Stimulated activated CD4-positive, alpha-beta T cell treated with anti-CD3 and anti-CD28 coated beads, Interleukin-1b, Interleukin-23, amount 100 ng/mL, for 48 hours (primary cell): ENCODE results near the gene CCDC74A.
"Not testable (repeated sequence)": the region's sequence is repeated elsewhere in the genome, so short reads cannot be mapped to it uniquely, and the experiment has no call there.

Experiments
- DNase-seq: peaks from one replicate; pipeline ENCODE4 v3.0.0-alpha.2; 2020

CCDC74A gene

DNA sequence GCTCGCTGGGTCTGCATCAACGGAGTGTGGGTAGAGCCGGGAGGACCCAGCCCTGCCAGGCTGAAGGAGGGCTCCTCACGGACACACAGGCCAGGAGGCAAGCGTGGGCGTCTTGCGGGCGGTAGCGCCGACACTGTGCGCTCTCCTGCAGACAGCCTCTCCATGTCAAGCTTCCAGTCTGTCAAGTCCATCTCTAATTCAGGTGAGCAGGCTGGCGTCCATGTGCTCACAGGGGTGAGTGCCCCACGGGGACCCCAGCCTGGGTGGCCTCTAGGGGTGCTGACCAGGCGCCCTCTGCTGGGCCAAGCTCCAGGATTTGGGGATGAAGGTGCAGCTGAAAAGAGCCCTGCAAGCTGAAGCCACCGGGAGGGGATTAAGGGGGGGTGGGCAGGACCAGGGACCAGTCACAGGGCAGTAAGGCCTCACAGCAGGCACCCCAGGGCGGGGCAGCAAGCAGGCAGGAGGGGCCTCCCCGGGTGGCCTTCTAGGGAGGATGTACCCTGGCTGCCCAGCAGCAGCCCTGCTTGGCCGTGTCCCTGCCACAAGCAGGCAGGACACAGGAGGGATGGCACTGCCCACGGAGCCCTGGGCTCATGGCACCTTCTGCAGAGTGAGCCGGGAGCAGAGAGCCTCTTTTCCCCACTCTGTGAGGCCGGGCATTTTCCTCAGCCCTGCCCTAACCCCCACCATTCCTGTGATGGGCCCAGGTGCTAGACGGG is 3.1 kb downstream of the CCDC74A start:
- not testable (repeated sequence) for DNase-seq

DNA sequence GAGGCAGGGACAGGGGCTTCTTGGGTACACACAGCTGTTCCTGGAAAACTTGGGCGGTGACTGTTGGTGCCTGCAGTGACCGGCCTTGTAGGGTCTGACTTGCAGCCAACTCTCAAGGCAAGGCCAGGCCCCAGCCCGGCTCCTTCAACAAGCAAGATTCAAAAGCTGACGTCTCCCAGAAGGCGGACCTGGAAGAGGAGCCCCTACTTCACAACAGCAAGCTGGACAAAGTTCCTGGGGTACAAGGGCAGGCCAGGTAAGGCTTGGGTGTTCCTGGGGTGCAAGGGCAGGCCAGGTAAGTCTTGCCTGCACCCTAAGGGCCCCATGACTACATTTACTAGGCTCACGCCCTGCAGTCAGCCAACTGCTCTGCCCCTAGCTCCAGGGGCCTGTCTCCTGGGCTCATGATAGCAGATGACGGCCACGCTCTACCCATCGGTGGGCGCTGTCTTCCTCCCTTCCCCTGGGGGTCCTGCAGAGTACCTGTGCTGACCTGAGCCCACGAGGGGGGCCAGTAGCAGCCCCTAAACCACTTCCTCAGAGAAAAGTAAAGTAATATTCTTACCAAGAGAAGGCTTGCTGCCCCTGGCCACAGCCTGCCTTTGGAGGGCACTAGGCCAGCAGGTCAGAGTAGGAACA is 4.0 kb downstream of the CCDC74A start:
- not testable (repeated sequence) for DNase-seq

DNA sequence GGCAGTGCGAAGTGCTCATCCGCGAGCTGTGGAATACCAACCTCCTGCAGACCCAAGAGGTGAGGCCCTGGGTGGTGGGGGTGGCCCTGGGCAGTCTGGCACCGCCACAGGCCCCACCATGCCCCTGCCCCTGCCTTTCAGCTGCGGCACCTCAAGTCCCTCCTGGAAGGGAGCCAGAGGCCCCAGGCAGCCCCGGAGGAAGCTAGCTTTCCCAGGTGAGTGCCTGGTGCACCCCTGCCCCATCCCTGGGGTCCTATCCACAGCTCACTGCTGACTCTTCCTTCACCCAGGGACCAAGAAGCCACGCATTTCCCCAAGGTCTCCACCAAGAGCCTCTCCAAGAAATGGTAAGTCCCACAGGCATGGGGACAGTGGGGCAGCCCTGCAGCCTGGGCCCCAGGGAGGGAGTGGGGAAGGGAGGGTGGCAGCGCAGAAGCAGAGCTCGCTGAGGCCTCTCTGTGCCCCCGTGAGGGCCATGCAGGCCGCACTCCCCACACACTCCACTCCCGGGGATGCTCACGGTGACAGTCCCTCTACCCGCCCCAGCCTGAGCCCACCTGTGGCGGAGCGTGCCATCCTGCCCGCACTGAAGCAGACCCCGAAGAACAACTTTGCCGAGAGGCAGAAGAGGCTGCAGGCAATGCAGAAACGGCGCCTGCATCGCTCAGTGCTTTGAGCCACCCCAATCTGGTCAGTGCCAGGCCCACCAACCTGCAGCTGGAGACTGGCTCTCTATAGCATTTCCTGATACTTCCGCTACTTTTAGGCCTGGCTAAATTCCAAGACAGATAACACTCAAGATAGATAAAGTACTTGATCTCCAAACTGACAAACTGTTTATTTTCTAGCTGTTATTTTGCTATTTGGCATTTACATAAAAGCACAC is 5.3 kb downstream of the CCDC74A start:
- not testable (repeated sequence) for DNase-seq

GRCh38 chr2:131533609-131534316 is 6.1 kb downstream of the CCDC74A start:
- DNase-seq, result not testable (repeated sequence)

DNA sequence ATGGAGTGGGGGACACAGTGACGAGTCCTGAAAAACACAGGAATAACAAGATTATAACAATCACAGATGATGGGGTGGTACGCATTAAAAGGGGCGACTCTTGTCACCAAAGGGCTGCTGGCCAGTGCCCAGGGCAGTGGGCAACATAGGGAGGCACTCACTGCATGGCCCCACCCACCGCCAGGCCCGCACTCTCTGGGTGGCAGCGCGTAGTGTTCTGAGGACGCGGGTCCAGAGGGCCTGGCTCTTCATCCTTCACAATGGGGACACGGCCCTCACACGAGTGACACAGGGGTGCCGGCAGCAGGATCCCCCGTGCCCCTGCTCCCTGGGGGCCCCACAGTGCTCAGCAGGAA is 6.6 kb downstream of the CCDC74A start:
- DNase-seq, result not testable (repeated sequence)

GRCh38 chr2:131534965-131535364 is 7.3 kb downstream of the CCDC74A start:
- not testable (repeated sequence) for DNase-seq

GRCh38 chr2:131535526-131535925 is 7.8 kb downstream of the CCDC74A start:
- DNase-seq, result no peak

GRCh38 chr2:131535951-131536826 is 8.5 kb downstream of the CCDC74A start:
- not testable (repeated sequence) for DNase-seq

DNA sequence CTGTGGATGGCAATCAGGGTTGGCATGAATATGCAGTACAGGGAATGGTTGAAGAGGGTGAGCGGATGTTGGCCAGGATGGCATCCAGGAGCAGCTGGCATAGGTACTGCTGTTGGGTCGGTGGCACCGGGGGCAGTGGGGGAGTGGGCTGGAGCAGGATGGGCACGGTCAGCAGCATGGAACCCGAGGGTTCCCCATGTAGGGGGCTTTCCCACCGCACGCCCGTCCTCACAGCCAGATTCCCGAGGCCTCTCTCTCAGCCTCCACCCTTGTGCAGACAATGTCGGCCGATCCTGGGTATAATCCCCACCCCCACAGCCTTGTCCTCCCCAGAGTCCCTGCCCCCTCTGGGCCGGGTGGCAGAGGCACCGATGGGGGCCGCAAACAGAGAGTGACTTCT is 9.2 kb downstream of the CCDC74A start:
- not testable (repeated sequence) for DNase-seq

DNA sequence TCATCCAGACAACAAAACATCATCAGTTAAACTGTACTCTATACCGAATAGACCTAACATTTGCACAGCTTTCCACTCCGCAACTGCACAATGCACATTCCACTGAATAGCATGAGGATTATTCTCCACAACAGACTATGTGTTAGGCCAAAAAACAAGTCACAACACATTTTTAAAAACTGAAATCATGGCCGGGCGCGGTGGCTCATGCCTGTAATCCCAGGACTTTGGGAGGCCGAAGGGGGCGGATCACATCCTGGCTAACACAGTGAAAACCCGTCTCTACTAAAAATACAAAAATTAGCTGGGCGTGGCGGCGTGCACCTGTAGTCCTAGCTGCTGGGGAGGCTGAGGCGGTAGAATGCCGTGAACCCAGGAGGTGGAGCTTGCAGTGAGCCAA is 11.2 kb downstream of the CCDC74A start:
- DNase-seq, result not testable (repeated sequence)

DNA sequence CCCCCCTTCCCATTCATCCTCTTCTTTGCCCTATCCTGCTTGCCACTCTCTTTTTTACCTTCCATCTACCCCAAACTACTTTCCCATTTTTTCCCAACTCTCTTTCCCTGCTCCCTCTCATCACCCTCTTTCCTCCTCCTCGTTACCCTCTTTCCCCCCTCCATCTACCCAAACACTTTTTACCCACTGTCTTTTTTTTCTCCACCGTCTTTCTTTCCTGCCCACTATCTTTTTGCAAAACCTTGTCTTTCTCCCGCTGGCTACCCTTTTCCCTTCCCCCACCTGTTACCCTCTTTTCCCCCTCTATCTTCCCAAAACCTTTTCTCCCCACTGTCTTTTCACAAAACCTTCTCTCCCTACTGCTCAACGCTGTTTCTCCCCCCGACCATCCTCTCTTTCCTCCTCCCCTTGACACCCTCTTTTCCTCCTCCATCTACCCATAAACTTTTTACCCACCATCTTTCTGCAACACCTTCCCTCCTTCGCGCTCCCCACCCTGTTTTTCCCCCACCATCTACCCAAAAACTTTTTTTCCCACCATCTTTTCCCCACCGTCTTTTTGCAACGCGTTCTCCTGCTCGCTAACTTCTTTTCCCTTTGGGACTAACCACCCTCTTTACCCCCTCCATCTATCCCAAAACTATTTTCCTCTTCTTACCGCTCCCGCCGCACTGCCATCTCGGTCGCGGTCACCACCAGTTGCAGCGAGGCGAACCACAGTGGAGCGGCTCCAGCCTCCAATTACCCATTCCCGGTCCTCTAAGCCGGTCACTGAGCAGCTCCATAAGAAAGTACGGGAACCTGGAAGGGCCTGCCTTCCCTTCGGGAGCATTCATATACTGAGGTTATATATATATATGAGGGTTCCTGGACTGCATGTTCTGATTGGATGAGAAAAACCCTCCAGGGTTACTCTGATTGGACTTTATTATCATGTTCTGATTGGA is 15.0 kb downstream of the CCDC74A start:
- no peak for DNase-seq

- no peak for DNase-seq
These were observed 15.8 kb downstream of the CCDC74A start for GRCh38 chr2:131543385-131543891.

DNA sequence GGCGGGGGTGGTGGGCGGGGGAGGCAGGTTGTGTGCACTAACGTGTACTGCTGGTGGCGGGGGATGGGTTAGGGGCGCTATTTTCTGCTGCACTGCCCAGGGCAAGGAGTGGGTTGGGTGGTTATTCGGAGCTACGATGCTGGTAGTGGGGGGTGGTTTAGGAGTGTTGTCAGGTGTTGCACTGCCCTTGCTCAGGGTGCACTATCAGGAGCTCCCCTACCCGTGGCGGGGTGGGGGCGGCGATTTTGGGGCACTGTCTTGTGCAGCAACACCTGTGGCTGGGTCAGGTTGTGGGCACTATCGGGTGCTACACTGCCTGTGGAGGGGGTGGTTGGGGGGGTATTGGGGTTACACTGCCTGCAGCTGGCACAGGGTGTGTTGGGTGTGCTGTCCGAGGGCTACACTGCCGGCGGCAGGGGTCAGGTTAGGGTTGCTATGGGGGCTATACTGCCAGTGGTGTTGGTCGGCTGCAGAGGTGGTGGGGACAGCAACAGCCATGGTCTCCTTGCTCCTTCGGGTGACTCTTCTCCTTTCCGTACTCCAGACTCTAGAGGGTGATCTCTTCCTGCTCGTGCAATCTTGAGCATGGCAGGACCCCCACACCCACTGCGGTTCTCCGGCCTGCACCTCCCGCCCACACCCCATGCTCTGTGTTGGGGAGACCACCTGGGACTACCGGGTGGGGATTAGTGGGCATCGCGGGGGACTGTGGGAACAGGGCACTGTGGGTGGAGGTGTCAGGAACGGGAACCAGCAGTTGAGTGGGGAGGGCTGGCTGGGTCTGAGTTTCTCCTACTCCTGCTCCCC is 16.5 kb downstream of the CCDC74A start:
- DNase-seq, result not testable (repeated sequence)

DNA sequence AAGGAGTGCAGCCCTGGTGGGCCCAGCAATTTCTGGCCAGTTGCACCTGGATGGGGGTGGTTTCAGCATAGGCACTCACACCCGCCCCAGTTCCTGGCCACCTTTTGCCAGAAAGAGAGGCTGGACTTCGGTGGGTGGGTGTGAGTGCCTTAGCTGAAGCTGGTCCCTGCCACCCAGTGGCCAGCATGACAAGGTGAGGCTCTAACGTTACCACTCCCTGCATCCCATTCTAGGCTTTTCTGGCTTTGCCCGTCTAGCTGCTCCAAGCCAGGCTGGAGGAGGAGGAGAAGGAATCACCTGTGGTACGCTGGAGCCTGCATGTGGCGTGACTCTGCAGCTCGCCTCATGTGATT is 17.1 kb downstream of the CCDC74A start:
- DNase-seq, result not testable (repeated sequence)

- DNase-seq, result no peak
These were observed 25.2 kb downstream of the CCDC74A start for GRCh38 chr2:131552871-131553270.

DNA sequence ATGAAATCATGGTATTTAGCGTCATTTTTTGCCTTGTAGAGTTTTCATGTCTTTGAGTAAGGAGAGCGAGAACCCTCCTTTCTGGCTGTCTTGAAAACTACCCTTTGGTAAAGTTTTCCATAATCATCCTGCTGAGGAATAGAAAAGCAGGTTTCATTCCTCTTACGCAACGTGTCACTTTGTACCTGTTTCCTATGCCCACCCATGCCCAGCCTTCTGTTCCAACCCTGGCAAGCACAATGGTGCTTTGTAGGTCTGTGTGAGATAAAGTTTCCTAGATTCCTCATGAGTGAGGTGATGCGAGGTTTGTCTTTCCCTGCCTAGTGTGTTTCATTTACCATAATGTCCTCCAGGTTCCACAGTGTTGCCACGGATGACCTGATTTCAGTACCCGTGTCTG is 29.3 kb downstream of the CCDC74A start:
- DNase-seq, result no peak

DNA sequence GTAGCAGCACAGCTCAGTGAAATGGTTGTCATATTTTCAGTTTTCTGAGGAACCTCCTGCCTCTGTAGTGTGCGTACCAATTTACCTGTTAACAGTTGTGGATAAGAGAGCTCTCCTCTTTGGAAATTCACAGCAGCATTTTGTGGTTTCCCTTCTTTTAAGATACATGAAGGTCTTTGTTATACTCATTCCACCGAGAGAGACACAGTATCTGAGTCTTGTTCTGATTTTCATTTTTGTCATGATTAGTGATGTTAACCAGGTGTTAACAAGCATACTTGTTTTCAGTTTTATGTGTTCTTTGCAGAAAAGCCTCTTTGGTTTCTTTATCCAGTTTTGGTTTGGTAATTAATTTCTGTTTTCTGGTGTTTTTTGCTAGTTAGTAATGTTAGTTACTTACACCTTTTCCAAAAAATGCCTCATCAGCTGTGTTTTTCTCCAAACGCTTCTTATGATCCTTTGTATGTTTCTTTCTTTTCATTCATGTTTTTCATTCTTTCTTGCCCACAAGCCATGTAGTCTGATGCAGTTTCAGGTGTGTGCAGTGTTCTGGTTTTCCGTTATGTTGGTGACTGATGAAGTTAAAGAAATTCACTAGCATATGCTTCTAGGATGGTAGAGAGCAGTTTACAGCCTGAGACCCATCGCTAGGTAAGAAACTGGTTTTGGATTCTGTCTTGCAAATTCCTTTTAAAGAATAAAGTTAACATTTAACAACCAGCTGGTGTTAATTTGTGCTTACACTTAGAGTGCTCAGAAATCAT is 30.1 kb downstream of the CCDC74A start:
- no peak for DNase-seq

GRCh38 chr2:131566371-131566770 is 38.7 kb downstream of the CCDC74A start:
- no peak for DNase-seq

- no peak for DNase-seq
These were observed 40.2 kb downstream of the CCDC74A start for GRCh38 chr2:131567891-131568290.
